GM19468 (cell line): ENCODE measurements around the gene CCL4.
"Not testable (repeated sequence)": the region's sequence is repeated elsewhere in the genome, so short reads cannot be mapped to it uniquely, and the experiment has no call there.

ENCODE experiments used
- ATAC-seq: cut with Tn5 transposase; IDR thresholded peaks from one replicate; pipeline ENCODE4 v1.9.1; 2021; ENCODE audit warnings: mild to moderate bottlenecking, moderate library complexity, moderate number of reproducible peaks; ENCODE audit not compliant: unreplicated experiment; ENCODE audit errors: extremely low read depth

The CCL4 gene

GRCh38 chr17:36114971-36115648, 11.5 kb downstream of the CCL4 start:
- not testable (repeated sequence) for ATAC-seq

- not testable (repeated sequence) for ATAC-seq
Observed at GRCh38 chr17:36115649-36115977, 12.0 kb downstream of the CCL4 start.

GRCh38 chr17:36117505-36118382, 14.1 kb downstream of the CCL4 start:
- ATAC-seq, result no peak

GRCh38 chr17:36118477-36119353, 15.1 kb downstream of the CCL4 start:
- no peak for ATAC-seq

GRCh38 chr17:36120221-36120620, 16.6 kb downstream of the CCL4 start:
- ATAC-seq, result no peak

GRCh38 chr17:36121099-36121498, 17.5 kb downstream of the CCL4 start:
- ATAC-seq, result not testable (repeated sequence)

- ATAC-seq, result no peak
Observed at GRCh38 chr17:36123431-36123830, 19.8 kb downstream of the CCL4 start.

- ATAC-seq, result no peak
Observed at GRCh38 chr17:36124879-36125824, 21.5 kb downstream of the CCL4 start.

- ATAC-seq, result no peak
Observed at GRCh38 chr17:36127199-36127893, 23.7 kb downstream of the CCL4 start.

- no peak for ATAC-seq
Observed at GRCh38 chr17:36127911-36128310, 24.3 kb downstream of the CCL4 start.

GRCh38 chr17:36128411-36128978, 24.9 kb downstream of the CCL4 start:
- ATAC-seq, result no peak

GRCh38 chr17:36129616-36130015, 26.0 kb downstream of the CCL4 start:
- ATAC-seq, result no peak

GRCh38 chr17:36130346-36130745, 26.7 kb downstream of the CCL4 start:
- no peak for ATAC-seq

GRCh38 chr17:36131421-36131820, 27.8 kb downstream of the CCL4 start:
- no peak for ATAC-seq

GRCh38 chr17:36131931-36132330, 28.3 kb downstream of the CCL4 start:
- no peak for ATAC-seq

- ATAC-seq, result no peak
Observed at GRCh38 chr17:36132421-36132831, 28.8 kb downstream of the CCL4 start.

GRCh38 chr17:36133602-36134236, 30.1 kb downstream of the CCL4 start:
- ATAC-seq, result no peak

GRCh38 chr17:36135465-36135864, 31.8 kb downstream of the CCL4 start:
- ATAC-seq, result no peak
